ENCODE results near the gene SPNS2.

- no peak for TF ChIP-seq CTCF (conservative IDR thresholded peaks at IDR 0.05 in 1 of 2, IDR thresholded peaks at IDR 0.05 in 1 of 2; ENCODE audit: low read depth in 1 of 2, low read length in 2 of 2)
- no peak for TF ChIP-seq EZH2 (IDR thresholded peaks at IDR 0.05; ENCODE audit: low read length, missing control alignments)
Measured at GRCh38 chr17:4547118-4547906, 48.6 kb downstream of the SPNS2 start.
